Ishikawa (cell line): Measurements from ENCODE around the gene FBXL17.

Experiments used
- CEBPB ChIP-seq: IDR thresholded peaks from 2 replicates; pipeline ENCODE4 v1.6.1; 2012
- CREB1 ChIP-seq: IDR thresholded peaks from 2 replicates; pipeline ENCODE4 v1.6.1; 2012; ENCODE audit warnings: low read depth
- EGR1 ChIP-seq: IDR thresholded peaks from 2 replicates; pipeline ENCODE4 v1.6.1; 2012
- EP300 ChIP-seq: IDR thresholded peaks from 2 replicates; pipeline ENCODE4 v1.6.1; 2012; ENCODE audit warnings: borderline replicate concordance
- FOXM1 ChIP-seq: IDR thresholded peaks from 2 replicates; pipeline ENCODE4 v1.6.1; 2012; ENCODE audit warnings: low read depth, borderline replicate concordance
- MAX ChIP-seq: IDR thresholded peaks from 2 replicates; pipeline ENCODE4 v1.6.1; 2012
- NFIC ChIP-seq: IDR thresholded peaks from 2 replicates; pipeline ENCODE4 v1.6.1; 2012
- RAD21 ChIP-seq: IDR thresholded peaks from 2 replicates; pipeline ENCODE4 v1.6.1; 2012; ENCODE audit warnings: low read depth
- REST ChIP-seq: IDR thresholded peaks from 2 replicates; pipeline ENCODE4 v1.6.1; 2012; ENCODE audit warnings: low read depth, mild to moderate bottlenecking
- TAF1 ChIP-seq: IDR thresholded peaks from 2 replicates; pipeline ENCODE4 v1.6.1; 2012; ENCODE audit warnings: low read depth, mild to moderate bottlenecking
- TCF12 ChIP-seq: IDR thresholded peaks from 2 replicates; pipeline ENCODE4 v1.6.1; 2012; ENCODE audit warnings: low read depth
- TEAD4 ChIP-seq: IDR thresholded peaks from 2 replicates; pipeline ENCODE4 v1.6.1; 2012
- USF1 ChIP-seq: IDR thresholded peaks from 2 replicates; pipeline ENCODE4 v1.6.1; 2012
- YY1 ChIP-seq: IDR thresholded peaks from 2 replicates; pipeline ENCODE4 v1.6.1; 2012; ENCODE audit warnings: low read depth
- ZBTB7A ChIP-seq: IDR thresholded peaks from 2 replicates; pipeline ENCODE4 v1.6.1; 2012; ENCODE audit warnings: low read depth

The FBXL17 gene

GRCh38 chr5:107950776-107951175 is 431.1 kb downstream of the FBXL17 start:
- TF ChIP-seq EP300 (no peak), USF1 (no peak), REST (no peak), CEBPB (no peak)

GRCh38 chr5:107949688-107950341 is 432.1 kb downstream of the FBXL17 start:
- no peak for TF ChIP-seq MAX

- no peak for TF ChIP-seq TCF12
- no peak for TF ChIP-seq REST
- no peak for TF ChIP-seq CEBPB
- no peak for TF ChIP-seq CREB1
- TF ChIP-seq EGR1 = no peak
- no peak for TF ChIP-seq RAD21
These were observed 433.5 kb downstream of the FBXL17 start for GRCh38 chr5:107948377-107948776.

- TF ChIP-seq FOXM1 (no peak), TAF1 (no peak), TCF12 (no peak), REST (no peak), USF1 (no peak), ZBTB7A (no peak), CEBPB (no peak), YY1 (no peak), MAX (no peak), EGR1 (no peak), TEAD4 (no peak), EP300 (no peak), NFIC (no peak), CREB1 (no peak), RAD21 (no peak)
These were observed 436.8 kb downstream of the FBXL17 start for GRCh38 chr5:107945061-107945460.

GRCh38 chr5:107943923-107944322 is 438.0 kb downstream of the FBXL17 start:
- TF ChIP-seq CEBPB = no peak
- no peak for TF ChIP-seq REST
- TF ChIP-seq NFIC = no peak
- TF ChIP-seq RAD21 = no peak
- no peak for TF ChIP-seq USF1
- TF ChIP-seq EGR1 = no peak
- no peak for TF ChIP-seq TCF12
- no peak for TF ChIP-seq TAF1
- TF ChIP-seq CREB1 = no peak
- no peak for TF ChIP-seq ZBTB7A
- TF ChIP-seq TEAD4 = no peak
- no peak for TF ChIP-seq FOXM1
- no peak for TF ChIP-seq EP300
